GM18861 (cell line): ENCODE results near the gene CRYBG1.
"Not testable (repeated sequence)": the region's sequence is repeated elsewhere in the genome, so short reads cannot be mapped to it uniquely, and the experiment has no call there.

Source experiments
- ATAC-seq: cut with Tn5 transposase; IDR thresholded peaks from one replicate; pipeline ENCODE4 v1.9.1; 2021; ENCODE audit not compliant: unreplicated experiment

The CRYBG1 gene

DNA sequence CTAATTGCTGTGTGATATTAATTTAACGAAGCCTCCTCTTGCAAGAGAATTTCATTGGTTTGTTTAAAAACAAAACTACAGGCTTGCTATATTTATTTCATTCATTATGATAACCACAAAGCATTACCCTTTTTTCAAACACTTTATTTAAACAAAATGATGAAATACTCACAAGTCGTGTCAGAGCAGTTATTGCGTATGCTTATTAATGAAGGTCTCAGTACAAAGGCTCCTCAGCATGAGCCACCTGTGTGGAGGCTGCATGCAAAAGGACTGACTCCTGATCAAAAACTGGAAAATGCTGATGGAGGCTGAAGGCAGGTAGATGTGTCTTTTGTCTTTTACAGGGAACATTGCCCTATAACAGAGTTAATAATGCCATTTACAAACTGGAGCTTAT is 130.5 kb downstream of the CRYBG1 start:
- ATAC-seq, result no peak

DNA sequence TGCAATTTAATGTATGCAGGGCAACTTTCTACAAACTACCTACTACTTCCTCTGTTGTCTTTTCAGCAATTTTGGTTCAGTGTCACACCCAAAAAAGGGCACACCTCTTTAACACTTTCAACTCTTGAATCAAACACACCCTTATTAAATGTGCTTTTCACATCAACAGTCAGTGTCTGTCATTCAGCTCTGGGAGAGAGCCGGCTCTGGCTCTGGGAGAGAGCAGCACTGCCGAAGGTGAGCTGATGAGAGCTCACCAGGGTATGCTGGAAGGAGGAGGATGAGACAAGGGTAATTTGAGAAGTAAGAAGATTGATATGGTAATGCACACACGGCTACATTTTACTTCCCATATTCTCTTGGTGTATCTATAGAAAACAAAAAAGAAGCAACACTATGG is 134.5 kb downstream of the CRYBG1 start:
- no peak for ATAC-seq

DNA sequence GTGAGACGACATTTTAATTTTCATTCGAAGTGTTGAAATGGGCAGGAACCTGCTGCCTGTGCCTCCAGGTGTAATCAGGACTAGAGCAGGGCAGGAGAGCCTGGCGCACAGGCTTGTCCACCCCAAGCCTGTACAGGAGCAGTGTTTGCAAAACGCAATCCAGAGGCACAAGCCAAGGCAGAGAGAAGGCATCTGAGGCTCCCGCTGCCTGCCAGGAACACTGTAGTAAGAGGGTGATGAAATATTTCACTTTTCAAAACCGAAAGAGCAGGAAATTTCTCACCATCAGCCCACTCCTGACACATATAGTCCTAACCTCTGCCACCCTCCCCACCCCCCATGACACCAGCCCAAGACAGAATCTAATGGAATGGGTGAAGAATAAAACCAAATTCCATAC is 136.3 kb downstream of the CRYBG1 start:
- no peak for ATAC-seq

DNA sequence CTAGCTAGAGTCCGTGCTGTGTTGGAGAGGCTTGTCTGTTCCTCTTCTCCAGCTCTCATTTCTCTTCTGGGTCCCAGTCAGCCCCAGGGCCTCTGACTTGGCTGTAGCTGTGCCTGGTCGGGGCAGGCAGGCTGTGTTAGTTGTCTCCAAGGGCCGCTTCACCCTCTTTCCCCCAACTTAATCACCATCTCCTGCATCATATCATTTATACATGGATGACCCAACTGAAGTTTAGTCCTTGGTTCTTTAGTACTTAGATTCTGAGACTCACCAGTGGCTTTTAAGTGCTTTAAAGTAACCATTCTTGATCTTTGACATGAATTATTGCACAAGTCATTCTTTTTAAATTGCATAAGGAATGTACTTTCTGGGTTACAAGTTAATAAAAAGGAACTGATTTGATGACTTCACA is 141.4 kb downstream of the CRYBG1 start:
- ATAC-seq, result no peak

DNA sequence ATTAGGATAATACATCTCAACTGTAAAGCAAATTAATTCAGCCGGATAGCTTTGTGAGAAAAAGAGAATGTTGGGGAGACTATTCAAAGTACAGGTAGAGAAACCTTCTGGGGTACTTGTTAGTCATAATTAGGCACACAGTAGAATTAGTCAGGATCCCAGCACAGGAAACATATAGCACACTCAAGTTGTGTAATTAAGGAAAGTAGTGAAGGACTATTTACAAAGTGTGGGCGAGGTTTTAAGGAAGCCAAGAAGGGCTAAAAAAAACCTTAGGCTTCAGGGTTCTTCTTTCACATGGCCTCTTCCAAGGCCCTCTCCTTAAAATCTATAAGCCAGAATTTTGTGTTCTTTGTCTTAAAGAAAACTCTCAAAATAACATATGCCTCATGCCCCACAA is 142.0 kb downstream of the CRYBG1 start:
- ATAC-seq, result no peak

DNA sequence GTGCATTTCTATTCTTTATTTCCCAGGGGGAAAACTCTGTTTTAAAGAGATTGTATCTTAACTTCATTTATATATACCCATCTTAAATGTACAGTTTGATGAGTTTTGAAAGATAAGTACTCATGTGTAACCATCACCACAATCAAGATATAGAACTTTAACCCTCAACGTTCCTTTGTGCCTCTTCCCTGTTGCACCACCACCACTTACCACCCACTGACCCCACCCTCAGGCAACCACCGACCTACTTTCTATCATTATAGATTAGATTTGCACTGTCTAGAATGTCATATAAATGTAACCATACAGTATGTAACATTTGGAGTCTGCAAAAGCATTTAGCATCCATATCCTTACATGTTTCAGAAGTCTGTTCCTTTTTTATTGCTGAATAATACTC is 147.8 kb downstream of the CRYBG1 start:
- ATAC-seq, result no peak

DNA sequence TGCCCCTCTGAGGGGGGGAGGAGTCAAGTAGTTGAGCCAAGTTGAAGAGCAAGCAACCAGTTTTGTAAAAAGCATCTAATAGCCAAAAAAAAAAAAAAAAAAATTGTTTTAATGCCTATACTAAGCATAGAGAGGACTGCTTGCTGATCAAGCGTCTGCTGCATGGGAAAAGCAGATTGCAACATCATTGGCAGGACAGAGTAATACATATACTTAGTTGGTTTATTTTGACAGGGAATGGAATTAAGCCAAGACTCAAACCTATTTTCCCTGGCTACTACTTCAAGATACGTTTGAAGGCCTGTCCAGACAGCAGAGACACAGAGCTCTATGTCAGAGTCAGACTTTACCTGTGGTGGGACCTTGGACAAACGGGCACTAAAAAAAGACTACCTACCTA is 148.3 kb downstream of the CRYBG1 start:
- no peak for ATAC-seq

DNA sequence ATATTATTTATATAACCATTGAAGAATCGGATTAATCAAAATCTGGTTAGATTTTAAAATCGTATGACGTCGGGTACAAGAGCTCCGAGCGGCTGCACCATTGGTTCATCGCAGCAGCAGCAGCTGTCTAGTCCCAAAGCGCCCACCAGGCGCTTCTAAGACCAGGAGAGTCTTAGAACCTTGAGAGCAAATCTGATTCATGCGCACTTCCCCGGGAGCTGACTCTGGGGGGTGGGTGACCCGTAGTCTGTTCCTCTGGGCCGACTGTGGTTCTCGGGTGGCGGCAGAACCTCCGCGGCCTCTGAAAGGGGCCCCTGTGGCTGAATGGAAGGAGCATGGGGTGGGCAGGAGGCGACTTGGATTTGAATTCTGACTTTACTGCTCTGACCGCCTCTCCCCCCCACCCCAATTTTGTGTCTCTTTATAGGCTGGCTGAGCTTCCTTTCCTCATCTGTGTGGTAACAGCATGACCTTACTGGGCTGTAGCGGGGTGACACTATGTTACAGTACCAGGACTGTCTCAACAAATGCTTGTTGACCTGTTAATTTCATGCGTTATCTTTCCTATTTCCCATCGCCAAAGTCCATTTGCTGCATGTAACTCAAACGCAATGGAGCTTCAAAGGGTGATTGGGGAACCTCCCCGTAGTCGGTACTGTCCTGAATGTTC is 149.0 kb downstream of the CRYBG1 start:
- ATAC-seq, result no peak

DNA sequence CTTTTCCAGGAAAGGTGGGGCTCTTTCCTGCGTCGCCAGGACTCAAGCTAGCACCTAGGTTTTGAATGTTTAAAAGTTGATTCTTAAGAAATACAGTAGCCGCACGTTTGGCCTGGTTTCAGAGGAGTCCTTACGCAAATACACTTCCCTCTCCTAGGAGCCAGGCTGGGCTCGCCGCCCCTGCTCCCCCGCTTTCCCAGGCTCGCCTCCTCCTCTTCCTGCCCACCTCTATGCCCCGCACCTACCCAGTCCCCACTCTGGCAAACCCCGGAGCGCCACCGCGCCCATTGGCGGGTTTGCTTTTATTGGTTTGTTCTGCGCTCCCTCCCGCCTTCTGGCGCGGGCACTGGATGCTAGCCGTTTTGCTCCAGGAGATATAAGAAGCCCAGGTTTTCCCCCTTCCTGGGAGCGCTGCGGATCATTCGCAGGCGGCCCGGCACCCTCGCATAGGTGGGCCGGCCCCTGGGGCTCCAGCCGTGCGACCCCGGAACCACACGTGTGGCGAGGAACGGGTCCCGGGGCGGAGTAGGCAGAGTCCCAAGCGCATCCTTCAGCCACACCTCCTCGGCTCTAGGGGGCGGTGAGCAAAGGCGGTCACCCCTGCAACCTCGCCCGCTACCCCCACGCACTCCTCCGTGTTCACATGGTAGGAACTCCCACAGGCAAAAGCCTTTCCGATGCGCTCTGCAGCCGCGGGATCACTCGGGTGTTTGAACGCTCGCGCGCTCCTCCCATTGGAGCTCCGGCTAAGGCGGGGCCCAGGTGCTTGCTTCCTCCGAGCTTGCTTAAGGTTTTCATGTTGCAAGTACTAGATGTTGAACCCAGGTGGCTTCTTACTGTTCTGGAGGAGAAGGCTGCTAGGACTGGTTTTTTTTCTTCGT is 149.8 kb downstream of the CRYBG1 start:
- ATAC-seq, result peak; percentile 24

DNA sequence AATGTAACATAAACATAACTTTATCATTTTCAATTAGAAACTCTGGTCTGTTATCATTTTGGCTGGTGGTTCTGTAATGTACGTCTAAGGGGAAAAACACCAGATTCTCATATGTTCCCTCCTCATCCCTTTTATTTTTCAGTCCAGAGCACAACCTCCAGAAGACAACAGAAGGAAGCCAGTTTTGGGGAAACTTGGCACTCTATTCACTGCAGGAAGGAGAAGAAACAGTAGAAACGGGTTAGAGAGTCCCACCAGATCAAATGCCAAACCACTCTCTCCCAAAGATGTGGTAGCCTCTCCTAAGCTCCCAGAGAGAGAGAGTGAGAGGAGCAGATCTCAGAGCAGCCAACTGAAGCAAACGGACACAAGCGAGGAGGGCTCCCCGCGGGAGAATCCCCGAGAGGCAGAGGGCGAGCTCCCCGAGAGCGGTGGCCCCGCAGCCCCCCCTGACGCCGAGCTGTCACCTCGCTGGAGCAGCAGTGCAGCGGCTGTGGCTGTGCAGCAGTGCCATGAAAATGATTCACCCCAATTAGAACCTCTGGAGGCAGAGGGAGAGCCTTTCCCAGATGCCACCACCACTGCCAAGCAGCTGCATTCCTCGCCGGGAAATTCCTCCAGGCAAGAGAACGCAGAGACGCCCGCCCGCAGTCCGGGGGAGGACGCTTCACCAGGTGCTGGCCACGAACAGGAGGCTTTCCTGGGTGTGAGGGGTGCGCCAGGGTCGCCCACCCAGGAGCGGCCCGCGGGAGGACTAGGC is 151.0 kb downstream of the CRYBG1 start:
- ATAC-seq, result no peak

DNA sequence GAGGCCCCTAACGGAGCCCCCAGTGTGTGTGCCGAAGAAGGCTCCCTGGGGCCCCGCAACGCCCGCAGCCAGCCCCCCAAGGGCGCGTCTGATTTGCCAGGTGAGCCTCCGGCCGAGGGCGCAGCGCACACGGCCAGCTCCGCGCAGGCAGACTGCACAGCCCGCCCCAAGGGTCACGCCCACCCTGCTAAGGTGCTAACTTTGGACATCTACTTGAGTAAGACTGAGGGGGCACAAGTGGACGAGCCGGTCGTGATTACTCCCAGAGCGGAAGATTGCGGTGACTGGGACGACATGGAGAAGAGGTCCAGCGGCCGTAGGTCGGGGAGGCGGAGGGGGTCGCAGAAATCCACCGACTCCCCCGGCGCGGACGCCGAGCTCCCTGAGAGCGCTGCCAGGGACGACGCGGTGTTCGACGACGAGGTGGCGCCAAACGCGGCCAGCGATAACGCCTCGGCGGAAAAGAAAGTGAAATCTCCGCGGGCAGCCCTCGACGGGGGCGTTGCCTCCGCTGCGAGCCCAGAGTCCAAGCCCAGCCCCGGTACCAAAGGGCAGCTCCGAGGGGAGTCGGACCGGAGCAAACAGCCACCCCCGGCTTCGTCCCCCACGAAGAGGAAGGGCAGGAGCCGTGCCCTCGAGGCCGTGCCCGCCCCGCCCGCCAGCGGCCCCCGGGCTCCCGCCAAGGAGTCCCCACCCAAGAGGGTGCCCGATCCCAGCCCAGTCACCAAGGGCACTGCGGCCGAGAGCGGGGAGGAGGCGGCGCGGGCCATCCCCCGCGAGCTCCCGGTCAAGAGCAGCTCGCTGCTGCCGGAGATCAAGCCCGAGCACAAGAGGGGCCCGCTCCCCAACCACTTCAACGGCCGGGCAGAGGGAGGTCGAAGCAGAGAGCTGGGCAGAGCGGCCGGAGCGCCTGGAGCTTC is 151.8 kb downstream of the CRYBG1 start:
- ATAC-seq, result peak; percentile 45

DNA sequence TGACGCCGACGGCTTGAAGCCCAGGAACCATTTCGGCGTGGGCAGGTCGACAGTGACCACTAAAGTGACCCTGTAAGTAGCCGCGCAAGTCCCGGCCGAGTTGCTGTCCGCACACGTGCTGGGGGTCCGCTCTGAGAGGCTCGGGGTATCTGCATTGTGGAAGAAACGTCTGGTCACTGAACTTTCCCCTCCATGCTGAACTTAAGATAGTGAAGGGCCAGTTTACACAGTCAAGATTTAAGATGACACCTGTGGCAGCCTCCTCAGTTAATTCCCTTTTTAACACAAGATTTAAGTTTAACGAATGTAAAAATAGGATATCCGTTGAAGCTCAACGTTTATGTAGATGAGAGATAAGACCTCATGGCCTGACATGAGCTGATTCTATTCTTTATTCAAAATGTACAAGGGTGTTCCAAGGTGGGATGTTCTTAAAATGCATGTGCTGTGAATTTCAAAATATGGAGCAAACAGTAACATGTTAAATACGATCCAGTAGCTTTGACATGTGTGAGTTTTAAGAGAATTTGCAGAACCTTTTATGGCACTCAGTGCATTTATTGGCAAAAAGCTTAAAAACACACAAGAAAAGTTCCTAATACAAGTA is 152.6 kb downstream of the CRYBG1 start:
- no peak for ATAC-seq

DNA sequence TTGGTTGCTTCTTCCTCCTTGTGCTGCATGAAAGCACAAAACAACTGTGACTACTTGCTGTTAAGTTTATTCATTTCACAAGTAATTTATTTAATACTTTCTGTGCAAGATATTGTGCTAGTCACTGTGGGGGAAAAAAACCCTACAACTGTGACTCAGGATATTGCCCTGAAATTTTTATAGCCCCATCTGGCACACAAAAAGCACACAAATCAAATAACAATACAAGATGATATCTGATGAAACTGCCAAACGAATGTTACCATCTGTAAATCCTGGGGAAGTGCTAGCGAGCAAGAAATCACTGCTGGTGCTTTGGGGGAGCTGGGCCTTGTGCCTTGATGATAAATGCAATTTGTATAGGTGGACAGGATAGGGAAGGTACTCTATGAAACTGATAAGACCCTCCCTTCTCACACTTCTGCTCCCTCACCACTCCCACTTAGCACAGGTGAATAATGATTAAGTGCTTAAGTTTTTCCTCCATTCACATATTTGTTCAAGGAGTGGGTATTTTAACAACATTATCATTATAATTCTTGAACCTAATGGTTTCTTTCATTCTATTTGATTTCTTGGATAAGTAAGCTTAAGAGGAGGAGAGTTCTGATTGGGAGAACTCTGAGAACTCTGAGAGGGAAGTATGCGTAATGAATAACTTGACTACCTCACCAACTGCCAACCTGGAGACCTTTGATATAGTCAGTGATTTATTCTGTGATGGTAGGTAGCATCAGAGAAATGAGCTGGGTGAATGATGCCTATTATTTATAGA is 153.5 kb downstream of the CRYBG1 start:
- no peak for ATAC-seq

DNA sequence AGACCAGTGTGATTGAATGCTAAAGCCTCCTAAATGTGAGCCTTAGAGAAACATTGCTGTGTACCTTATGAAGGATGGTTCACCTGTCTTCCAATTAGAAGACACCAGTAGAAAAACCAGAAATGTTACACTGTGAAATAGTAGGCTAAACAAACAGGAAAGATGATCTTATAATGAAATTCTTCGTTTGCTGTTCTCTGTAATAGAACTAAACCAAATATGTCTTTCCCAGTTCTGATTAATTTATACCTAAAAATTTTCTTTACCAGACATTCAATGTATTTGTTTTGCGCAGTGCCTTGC is 154.0 kb downstream of the CRYBG1 start:
- ATAC-seq, result no peak

DNA sequence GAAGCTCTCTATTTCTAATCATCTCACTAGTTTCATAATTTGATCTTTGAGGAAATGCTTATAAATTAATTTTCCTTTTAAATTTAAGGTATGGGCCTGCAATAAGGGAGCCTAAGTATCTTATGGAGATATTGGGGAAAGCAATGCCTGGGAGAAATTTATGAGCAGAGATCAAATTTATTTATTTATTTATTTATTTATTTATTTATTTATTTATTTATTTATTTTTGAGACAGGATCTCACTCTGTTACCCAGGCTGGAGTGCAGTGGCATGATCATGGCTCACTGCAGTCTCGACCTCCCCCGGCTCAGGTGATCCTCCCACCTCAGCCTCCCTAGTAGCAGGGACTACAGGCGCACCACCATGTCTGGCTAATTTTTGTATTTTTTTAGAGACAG is 155.1 kb downstream of the CRYBG1 start:
- ATAC-seq, result not testable (repeated sequence)

DNA sequence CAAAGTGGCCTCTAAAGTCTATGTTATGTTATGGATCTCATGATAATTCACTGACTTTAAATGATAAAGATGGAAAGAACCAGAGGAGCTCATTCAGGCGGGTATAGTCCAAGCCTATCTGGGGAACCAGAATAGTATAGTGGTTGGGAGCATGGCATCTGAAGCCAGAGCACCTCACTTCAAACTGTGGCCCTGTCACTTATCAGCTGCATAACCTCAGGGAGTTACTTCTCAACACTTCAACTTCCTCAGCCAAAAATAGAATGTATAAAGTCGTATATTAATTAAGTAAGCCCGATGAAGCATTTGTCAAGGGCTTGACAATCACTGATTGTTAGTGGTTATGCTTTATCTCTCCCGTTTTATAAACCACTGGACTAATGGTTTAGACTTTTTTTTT is 156.1 kb downstream of the CRYBG1 start:
- no peak for ATAC-seq

DNA sequence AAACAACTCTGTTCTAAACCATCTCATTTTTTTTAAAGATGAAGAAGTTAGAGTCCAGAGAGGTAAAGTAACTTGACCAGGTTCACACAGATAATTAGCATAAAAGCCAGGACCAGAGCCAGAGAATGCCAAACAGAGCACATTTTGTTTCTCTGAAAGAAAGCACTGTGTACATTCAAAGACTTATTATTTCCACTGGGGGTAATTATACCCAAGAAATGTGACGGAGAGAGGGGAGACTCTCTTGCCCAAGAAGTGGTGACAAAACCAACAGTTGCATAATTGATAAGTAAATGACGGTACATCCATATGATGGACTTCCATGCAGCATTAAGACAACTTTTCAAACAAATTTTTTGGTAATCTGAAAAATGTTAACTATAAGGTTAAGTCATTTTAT is 157.2 kb downstream of the CRYBG1 start:
- no peak for ATAC-seq

DNA sequence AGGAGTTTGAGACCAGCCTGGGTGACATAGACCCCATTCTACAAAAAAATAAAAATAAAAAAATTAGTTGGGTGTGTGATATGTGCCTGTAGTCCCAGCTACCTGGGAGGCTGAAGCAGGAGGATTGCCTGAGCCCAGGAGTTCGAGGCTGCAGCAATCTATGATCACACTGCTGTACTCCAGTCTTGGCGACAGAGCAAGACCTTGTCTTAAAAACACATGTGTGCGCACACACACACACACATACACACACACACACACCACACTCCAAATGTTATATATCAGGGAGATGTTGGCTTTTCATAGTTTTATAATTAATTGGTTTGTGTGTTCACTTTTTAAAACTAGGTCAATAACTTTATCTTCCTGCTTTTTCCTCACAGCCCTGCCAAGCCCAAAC is 158.2 kb downstream of the CRYBG1 start:
- ATAC-seq, result no peak

DNA sequence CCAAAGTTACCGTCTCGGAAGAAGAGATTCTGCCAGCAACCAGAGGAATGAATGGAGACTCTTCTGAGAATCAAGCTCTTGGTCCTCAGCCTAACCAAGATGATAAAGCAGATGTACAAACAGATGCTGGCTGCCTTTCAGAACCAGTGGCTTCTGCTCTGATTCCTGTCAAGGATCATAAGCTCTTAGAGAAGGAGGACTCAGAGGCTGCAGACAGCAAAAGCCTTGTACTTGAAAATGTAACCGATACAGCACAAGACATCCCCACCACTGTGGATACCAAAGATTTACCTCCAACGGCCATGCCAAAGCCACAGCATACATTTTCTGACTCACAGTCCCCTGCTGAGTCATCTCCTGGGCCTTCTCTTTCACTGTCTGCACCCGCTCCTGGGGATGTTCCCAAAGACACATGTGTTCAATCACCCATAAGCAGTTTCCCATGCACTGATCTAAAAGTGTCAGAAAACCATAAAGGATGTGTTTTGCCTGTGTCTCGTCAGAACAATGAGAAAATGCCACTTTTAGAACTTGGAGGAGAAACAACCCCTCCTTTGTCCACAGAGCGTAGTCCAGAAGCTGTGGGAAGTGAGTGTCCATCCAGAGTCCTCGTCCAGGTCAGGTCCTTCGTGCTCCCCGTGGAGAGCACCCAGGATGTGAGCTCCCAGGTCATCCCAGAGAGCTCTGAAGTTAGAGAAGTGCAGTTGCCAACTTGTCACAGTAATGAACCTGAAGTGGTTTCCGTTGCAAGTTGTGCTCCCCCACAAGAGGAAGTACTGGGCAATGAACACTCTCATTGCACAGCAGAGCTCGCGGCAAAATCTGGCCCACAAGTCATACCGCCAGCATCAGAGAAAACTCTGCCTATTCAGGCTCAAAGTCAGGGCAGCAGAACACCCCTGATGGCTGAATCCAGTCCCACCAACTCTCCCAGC is 159.2 kb downstream of the CRYBG1 start:
- peak; percentile 38 for ATAC-seq
